Middle frontal gyrus (tissue), 1 donor: ENCODE measurements around the gene SMC5.
A peak's percentile ranks its signal among the peaks of the same experiment; 100 is the strongest.
"Not testable (repeated sequence)": the region's sequence is repeated elsewhere in the genome, so short reads cannot be mapped to it uniquely, and the experiment has no call there.

Experiments used
- DNase-seq: peaks from one replicate; pipeline ENCODE4 v3.0.0-alpha.2; 2015; ENCODE audit warnings: low spot score; ENCODE audit errors: extremely low spot score

Gene SMC5

DNA sequence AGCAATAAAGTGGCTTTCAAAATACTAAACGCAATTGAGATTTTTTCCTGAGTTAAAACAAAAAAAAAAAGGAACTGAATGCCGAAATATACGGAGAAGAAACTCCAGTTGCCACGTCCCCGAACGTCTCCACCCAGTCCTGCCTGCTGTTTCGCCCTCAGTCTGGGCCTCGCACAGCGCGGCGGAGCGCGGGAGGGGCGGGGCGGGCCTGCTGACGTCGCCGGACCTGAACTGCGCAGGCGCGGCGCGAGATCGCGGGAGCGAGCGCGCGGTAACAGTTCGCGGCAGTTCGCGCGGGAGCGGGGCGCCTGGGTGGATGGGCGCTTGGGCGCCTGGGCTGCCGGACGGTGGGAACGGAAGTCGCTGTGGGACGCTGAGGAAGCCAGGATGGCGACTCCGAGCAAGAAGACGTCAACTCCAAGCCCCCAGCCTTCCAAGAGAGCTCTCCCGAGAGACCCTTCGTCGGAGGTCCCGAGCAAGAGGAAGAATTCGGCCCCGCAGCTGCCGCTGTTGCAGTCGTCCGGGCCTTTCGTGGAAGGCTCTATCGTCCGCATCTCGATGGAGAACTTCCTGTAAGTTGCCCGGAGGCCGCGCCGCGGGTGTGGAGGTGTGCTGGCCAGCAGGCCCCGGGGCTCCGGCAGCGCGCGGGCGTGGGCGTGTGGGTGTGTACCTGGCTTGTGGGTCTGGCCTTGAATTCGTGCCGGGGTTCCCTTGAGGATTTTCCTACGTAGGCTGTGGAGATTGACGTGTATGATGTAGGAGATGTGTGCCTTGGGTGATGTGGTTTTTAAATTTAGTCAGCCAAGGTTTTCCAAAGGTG is at the start of gene SMC5:
Gene SMC5 (plus strand): TSS at position 287 of the 820 bp plus-strand sequence. CDS start 101 bp downstream, at position 388.
- DNase-seq: peak; percentile 88

- no peak for DNase-seq
These were observed 41.7 kb upstream of the SMC5 start for GRCh38 chr9:70217029-70217428.

DNA sequence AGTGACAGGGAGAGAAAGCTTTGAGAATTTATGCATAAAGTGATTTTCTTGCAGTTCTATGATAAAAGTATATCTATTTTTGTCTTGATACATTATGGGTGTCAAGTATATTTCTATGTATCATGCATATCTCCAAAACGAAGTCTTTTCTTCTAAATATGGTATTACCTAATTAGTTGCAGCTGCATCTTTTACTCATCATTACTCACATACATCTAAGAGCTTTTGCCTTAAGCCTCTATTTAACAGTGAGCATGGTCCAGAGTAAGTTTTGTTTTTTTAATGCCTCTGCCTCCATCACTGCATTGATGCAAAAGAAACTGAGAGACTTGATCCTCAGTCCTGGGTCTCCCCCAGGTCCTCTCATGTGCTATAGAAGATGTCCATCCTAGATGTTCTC is 40.0 kb upstream of the SMC5 start:
- DNase-seq: no peak

- no peak for DNase-seq
These were observed 38.6 kb upstream of the SMC5 start for GRCh38 chr9:70220216-70220615.

DNA sequence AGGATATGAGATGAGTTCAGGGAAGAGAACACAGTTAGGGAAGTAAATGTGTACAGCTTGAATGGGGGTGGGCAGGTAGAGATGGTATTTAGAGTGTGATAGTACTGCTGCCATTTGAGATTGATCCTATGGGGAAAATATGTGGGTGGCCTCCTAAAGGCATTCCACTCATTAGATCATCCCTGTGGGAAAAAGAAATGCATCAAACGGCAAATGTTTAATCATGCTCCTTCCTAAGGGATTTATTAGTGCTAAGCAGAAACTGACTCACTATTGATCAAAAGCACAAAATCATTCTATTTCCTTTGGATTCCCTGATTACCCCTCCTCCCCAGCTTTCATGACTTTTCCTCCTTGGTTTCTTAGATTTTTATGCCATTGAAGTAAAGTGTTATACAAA is 36.4 kb upstream of the SMC5 start:
- DNase-seq: no peak

- DNase-seq: no peak
These were observed 30.7 kb upstream of the SMC5 start for GRCh38 chr9:70228118-70228517.

DNA sequence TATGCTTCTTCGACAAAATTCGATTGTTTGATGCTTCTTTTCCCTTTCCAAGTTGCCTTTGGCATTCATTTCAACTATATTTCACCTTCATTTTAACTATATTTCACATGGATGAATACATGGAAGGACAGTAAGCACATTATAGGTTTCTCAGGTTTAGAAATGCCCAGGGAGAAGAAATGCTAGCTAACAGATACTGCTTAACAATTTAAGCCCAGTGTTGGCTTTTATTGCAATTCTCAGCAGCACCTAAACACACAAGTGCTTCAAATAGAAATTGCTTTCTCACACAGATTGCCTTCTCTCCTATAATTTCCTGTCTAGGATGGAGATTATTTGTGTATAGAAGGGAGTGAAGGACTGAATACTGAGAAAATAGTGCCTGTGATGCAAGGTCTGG is 30.2 kb upstream of the SMC5 start:
- DNase-seq: no peak

DNA sequence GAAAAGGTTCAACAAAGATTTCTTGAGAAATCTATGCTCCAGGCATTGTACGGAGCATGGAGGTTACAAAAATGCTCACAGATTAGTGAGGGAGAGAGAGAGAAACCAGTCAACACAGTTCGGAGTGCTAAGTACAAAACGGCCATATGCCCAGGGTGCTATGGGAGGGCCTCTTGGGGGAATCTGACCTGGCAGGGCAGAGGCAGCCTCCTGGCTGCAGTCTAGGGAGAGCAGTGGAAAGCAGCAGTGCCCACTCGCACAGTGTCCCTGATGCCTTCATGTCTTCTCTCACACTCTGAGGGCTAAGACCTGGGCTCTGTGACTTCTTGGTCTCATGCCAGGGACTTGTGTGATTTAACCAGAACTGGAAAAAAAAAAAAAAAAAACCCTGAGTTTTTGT is 29.8 kb upstream of the SMC5 start:
- no peak for DNase-seq

DNA sequence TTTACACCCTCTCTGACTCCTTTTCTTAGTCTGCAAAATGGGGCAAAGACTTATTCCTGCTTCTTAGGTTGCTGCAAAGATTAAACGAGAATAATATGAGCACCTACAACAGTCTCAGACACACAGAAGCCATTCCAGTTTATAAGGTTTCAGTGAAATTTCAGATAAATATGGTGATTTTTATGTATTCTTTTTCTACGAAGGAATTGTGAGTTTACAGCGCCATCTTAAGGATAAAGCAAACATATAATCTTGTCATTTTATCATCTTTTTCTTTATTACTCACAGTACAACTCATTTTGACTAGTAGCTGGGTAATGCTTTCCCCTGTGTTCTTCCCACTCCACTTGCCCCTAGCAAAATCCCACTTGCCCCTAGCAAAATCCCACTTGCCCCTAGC is 29.2 kb upstream of the SMC5 start:
- no peak for DNase-seq

DNA sequence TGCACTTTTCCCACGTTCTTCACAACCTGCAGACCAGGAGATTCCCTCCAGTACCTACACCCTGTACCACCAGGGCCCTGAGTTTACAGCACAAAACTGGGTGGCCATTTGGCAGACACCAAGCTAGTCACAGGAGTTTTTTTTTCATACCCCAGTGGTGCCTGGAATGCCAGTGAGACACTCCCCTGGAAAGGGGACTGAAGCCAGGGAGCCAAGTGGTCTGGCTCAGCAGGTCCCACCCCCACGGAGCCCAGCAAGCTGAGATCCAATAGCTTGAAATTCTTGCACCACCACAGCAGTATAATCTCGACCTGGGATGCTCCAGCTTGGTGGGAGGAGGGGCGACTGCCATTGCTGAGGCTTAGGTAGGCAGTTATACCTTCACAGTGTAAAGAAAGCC is 26.3 kb upstream of the SMC5 start:
- DNase-seq: no peak

- not testable (repeated sequence) for DNase-seq
These were observed 24.6 kb upstream of the SMC5 start for GRCh38 chr9:70234208-70234607.

DNA sequence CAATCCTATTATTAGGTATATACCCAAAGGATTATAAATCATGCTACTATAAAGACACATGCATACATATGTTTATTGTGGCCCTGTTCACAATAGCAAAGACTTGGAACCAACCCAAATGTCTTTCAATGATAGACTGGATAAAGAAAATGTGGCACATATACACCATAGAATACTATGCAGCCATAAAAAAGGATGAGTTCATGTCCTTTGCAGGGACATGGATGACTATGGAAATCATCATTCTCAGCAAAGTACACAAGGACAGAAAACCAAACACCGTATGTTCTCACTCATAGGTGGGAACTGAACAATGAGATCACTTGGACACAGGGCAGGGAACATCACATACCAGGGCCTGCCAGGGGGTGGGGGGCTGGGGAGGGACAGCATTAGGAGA is 12.8 kb upstream of the SMC5 start:
- not testable (repeated sequence) for DNase-seq

- DNase-seq: no peak
These were observed 8.6 kb upstream of the SMC5 start for GRCh38 chr9:70250221-70250620.

GRCh38 chr9:70255486-70255885 is 3.3 kb upstream of the SMC5 start:
- DNase-seq: no peak

DNA sequence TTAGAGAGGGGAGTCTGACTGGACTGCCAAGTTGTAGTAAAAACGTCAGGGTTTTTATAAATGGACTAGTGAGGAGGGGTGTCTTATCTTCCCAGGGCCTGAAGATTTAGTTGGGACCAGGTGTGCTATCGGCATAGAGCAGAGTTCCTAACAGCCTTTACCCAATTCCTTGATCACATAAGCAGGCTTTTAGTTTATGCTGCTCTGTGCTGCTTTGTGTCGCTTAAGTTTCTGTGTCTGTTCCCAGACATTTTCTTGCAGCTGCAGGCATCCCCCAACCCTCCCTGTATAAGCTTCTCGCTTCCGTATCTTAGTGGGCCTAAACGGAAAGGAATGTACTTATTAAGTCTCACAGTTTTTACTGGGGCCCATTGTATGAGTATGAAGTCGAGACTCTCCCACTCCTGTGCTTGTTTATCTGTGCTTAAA is 2.6 kb upstream of the SMC5 start:
- DNase-seq: no peak

GRCh38 chr9:70257502-70257901 is 1.3 kb upstream of the SMC5 start:
- no peak for DNase-seq

GRCh38 chr9:70257991-70258691 is 637 bp upstream of the SMC5 start:
- DNase-seq: no peak

- no peak for DNase-seq
These were observed 679 bp downstream of the SMC5 start for GRCh38 chr9:70259512-70259802.

DNA sequence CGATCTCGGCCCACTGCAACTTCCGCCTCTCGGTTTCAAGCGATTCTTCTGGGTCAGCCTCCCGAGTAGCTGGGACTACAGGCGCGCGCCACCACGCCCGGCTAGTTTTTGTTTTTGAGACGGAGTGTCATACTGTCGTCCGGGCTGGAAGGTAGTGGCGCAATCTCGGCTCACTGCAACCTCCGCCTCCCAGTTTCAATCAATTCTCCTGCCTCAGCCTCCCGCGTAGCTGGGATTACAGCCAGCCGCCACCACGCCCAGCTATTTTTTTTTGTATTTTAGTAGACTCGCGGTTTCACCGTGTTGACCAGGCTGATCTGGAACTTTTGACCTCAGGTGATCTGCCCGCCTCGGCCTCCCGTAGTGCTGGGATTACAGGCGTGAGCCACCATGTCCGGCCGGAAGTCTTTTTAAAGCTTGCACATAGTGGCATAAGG is 1.2 kb downstream of the SMC5 start:
- DNase-seq: no peak

DNA sequence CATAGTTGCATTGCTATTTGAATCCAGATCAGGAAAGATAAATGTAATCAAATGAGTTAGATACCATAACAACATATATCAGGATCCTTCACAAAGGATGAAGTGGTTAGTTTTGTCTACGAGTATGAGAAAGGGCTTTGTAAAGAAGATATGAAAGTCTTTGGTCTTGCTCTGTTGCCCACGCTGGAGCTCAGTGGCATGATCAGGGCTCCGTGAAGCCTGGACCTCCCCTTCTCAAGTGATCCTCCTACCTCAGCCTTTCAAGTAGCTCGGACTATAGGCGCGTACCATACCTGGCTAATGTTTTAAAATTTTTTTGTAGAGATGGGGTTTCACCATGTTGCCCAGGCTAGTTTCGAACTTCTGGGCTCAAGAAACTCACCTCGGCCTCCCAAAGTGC is 1.8 kb downstream of the SMC5 start:
- DNase-seq: no peak

- no peak for DNase-seq
These were observed 2.5 kb downstream of the SMC5 start for GRCh38 chr9:70261131-70261870.

- no peak for DNase-seq
These were observed 3.6 kb downstream of the SMC5 start for GRCh38 chr9:70262366-70262765.
